HG02798 (cell line): ENCODE data around the gene SMU1.

Experiments used
- ATAC-seq: cut with Tn5 transposase; IDR thresholded peaks from one replicate; pipeline ENCODE4 v1.9.1; 2021; ENCODE audit warnings: mild to moderate bottlenecking; ENCODE audit not compliant: unreplicated experiment, poor library complexity

The SMU1 gene

DNA sequence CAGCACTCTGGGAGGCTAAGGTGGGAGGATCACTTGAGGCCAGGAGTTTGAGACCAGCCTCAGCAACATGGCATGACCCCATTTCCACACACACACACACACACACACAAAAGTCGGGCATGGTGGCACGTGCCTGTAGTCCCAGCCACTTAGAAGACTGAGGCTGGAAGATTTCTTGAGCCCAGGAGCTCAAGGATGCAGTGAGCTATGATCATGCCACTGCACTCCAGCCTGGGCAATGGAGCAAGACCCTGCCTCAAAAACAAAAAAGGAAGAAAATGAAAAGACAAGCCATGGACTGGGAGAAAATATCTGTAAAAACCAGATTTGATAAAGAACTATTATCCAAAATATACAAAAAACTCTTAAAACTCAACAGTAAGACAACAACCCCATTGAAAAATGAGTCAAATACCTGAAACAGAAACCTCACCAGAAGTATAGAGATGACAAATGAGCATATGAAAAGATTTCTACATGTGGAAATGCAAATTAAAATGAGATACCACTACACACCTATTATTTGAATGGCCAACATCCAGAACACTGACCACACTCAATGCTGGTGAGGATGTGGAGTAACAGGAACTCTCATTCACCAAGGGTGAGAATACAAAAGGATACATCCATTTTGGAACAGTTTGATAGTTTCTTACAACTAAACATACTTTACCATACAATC is 26.7 kb downstream of the SMU1 start:
- peak; percentile 84 for ATAC-seq

DNA sequence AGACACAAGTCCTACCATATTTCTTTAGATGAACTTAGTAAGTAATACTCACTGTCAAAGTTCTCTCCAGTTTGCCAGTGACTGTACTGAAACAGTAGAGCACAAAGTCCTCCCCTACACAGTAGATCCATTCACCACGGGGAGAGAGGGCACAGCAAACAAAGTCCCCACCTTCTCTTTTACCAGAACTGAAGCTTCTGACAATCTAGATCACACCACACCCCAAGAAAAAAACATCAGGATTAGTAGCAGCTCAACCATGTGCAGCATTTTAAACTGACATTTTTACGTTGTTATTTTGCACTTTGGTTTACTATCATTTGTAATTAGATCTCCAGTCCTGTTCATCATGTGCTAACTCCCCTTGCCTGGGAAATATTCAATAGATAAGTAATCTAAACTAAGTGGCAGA is 28.4 kb downstream of the SMU1 start:
- ATAC-seq: no peak

- no peak for ATAC-seq
Measured at GRCh38 chr9:33046061-33046460, 30.4 kb downstream of the SMU1 start.

- no peak for ATAC-seq
Measured at GRCh38 chr9:33044677-33045282, 31.7 kb downstream of the SMU1 start.

- ATAC-seq: peak; percentile 81
Measured at GRCh38 chr9:33044162-33044673, 32.3 kb downstream of the SMU1 start.

GRCh38 chr9:33043671-33044070 is 32.8 kb downstream of the SMU1 start:
- no peak for ATAC-seq

- ATAC-seq: no peak
Measured at GRCh38 chr9:33042473-33042872, 34.0 kb downstream of the SMU1 start.

- ATAC-seq: no peak
Measured at GRCh38 chr9:33041432-33042188, 34.9 kb downstream of the SMU1 start.

GRCh38 chr9:33040792-33041431 is 35.6 kb downstream of the SMU1 start:
- no peak for ATAC-seq

DNA sequence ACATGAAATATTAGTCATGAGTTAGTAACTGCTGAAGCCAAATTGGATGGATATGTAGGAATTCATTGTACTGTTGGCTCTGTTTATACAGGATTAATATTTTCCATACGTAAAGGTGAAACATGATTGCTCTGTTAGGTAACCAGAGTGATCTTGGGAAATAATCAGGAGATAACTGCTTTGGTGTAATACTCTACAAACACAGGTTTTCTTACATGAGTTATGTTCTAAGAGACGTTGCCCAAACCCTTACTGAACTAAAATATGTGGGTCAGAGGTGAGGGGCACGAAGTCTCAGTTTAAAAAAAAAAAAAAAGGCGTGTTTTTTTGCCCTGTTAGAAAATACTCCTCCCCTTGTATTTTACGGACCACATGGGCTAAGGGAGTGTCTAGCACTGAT is 43.6 kb downstream of the SMU1 start:
- no peak for ATAC-seq

DNA sequence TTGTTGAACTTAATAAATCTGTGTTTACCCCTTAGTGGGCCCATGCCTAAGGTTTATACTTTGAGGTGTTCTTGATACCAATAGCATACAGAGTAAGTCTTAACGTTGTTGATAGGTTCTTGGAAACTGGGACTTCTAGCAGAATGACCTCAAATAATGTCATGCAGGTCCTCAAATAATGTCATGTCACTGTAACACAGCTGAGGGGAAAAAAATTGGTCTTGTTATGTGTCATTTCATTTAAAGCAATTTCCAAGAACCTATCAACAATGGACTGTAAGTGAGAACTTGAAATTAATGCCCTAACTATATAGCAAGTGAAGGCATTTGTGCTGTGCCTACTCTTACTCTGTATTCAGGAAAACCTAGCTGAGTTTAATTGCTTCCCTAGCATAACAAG is 44.2 kb downstream of the SMU1 start:
- ATAC-seq: no peak

GRCh38 chr9:33030285-33030684 is 46.2 kb downstream of the SMU1 start:
- no peak for ATAC-seq

DNA sequence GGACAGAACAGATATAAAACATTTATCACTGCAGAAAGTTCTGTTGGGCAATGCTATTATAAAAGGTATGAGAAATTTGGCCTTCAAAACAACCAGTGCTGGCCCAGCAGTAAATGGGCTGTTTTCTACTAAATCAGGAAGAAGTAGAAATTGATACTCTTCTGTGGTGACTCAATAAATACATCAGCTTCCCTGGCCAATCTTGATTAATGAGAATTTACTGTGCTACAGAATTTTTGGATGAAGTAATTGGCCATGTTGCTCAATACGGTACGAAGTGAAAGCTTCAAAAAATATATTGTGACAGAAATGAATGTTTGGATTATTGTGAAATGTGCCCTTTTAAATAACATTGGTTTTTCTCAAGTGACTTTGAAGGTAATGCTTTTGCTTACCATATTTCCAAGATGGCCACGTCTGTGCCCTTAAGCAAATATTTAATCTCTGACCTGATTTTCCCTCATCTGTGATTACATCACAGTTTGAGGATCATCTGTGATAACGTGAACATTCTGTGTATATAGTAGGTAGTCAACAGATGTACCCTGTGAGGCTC is 47.2 kb downstream of the SMU1 start:
- ATAC-seq: no peak

- ATAC-seq: peak; percentile 33
Measured at GRCh38 chr9:33025572-33026342, 50.7 kb downstream of the SMU1 start.

GRCh38 chr9:33024966-33025571 is 51.4 kb downstream of the SMU1 start, which contains the start of gene DNAJA1:
DNAJA1 (plus strand) TSS chr9:33025273; CDS start chr9:33026485, 1,212 bp downstream.
- peak; percentile 93 for ATAC-seq

GRCh38 chr9:33024126-33024965 is 52.1 kb downstream of the SMU1 start:
- ATAC-seq: no peak

DNA sequence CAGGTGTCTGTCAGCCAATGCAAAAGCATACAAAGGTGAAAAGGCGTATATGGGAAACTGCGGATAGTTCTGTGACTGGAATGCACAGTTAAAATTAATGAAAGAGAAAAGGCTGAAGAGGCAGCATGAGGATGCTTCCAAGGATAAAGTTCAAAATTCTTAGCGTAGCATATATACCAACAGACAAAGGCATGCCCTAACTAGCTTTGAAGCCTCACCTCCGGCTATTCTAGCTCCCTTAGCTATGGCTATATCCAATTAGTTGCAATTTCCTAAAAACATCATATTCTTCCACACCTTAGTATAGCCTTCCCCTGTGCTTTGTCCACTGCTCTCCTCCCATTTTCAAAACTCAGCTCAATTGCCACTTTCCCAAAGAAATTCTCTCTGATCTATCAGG is 52.8 kb downstream of the SMU1 start:
- ATAC-seq: no peak

- no peak for ATAC-seq
Measured at GRCh38 chr9:33022755-33023154, 53.7 kb downstream of the SMU1 start.
